Large intestine (tissue), 3 donors: Measurements from ENCODE around the gene SUPT7L. TPM values are rescaled to one million over a fixed set of nuclear protein-coding genes. Genes with fewer than 3 reads are reported as not detected.

Experiments used
- DNase-seq, 2 donors: peaks; one replicate each; pipeline versions ENCODE4 v3.0.0 to v3.0.0-alpha.2; 2013
- H3K27ac ChIP-seq: one replicate; pipeline ENCODE4 v1.5.1; 2013; ENCODE audit warnings: low read length
- H3K27me3 ChIP-seq: 2 replicates; pipeline ENCODE4 v1.6.1; 2013; ENCODE audit warnings: low read length; ENCODE audit not compliant: control insufficient read depth, insufficient read depth
- H3K36me3 ChIP-seq: 2 replicates; pipeline ENCODE4 v1.6.1; 2013; ENCODE audit warnings: low read length; ENCODE audit not compliant: control insufficient read depth, insufficient read depth
- H3K4me1 ChIP-seq: one replicate; pipeline ENCODE4 v1.6.1; 2013; ENCODE audit warnings: low read length; ENCODE audit not compliant: control insufficient read depth, insufficient read depth
- H3K4me3 ChIP-seq: one replicate; pipeline ENCODE4 v1.5.1; 2013; ENCODE audit warnings: low read length
- H3K9me3 ChIP-seq: one replicate; pipeline ENCODE4 v1.6.1; 2013; ENCODE audit warnings: mild to moderate bottlenecking, low read depth, low read length, moderate library complexity; ENCODE audit not compliant: control insufficient read depth
- WGBS: methylation state at CpG from one replicate; pipeline ENCODE4 v1.1.5; 2013; ENCODE audit warnings: low lambda C conversion rate; ENCODE audit not compliant: insufficient coverage; 5-methylcytosine and 5-hydroxymethylcytosine counted together
- polyA plus RNA-seq: library from polyadenylated mRNA; unstranded; fragments of 120-200 nt; gene quantifications from one replicate; pipeline ENCODE4 v1.2.1, GENCODE V29; 2013

SUPT7L gene
- polyA plus RNA-seq, 1 donor: 49.6 TPM

GRCh38 chr2:27624943-27625342, 38.5 kb downstream of the SUPT7L start:
- Histone ChIP-seq H3K27me3 (no peaks in the 10 kb centered on the region), H3K27ac (no peak overlapping the region), H3K4me1 (peaks cover 7% of the 10 kb centered on the region), H3K9me3 (no peaks in the 10 kb centered on the region), H3K4me3 (no peak overlapping the region), H3K36me3 (peaks cover 22% of the 10 kb centered on the region)
- DNase-seq: no peak

- no peak for DNase-seq
- H3K9me3 ChIP-seq: no peaks in the 10 kb centered on the region
- no peak overlapping the region for H3K4me3 ChIP-seq
- H3K27ac ChIP-seq: no peak overlapping the region
- no peaks in the 10 kb centered on the region for H3K27me3 ChIP-seq
- 80% methylated on average over 2 of the region's 3 CpGs for WGBS
- H3K36me3 ChIP-seq: peaks cover 32% of the 10 kb centered on the region
- H3K4me1 ChIP-seq: peaks cover 5% of the 10 kb centered on the region
These were observed 40.5 kb downstream of the SUPT7L start for GRCh38 chr2:27622921-27623384.

- 100% methylated on average over 1 of the region's 1 CpG for WGBS
- H3K9me3 ChIP-seq: no peaks in the 10 kb centered on the region
- H3K36me3 ChIP-seq: peaks cover 47% of the 10 kb centered on the region
- no peak overlapping the region for H3K27ac ChIP-seq
- H3K4me1 ChIP-seq: no peaks in the 10 kb centered on the region
- no peak for DNase-seq
- no peak overlapping the region for H3K4me3 ChIP-seq
- no peaks in the 10 kb centered on the region for H3K27me3 ChIP-seq
These were observed 41.9 kb downstream of the SUPT7L start for GRCh38 chr2:27621524-27621923.

- H3K4me1 ChIP-seq: no peaks in the 10 kb centered on the region
- DNase-seq: no peak
- H3K4me3 ChIP-seq: no peak overlapping the region
- no peaks in the 10 kb centered on the region for H3K9me3 ChIP-seq
- WGBS: no CpG with 5 or more reads among the region's 3 CpGs
- no peaks in the 10 kb centered on the region for H3K27me3 ChIP-seq
- no peak overlapping the region for H3K27ac ChIP-seq
- peaks cover 50% of the 10 kb centered on the region for H3K36me3 ChIP-seq
These were observed 48.1 kb downstream of the SUPT7L start for GRCh38 chr2:27615316-27615715.

- Histone ChIP-seq H3K4me1 (no peaks in the 10 kb centered on the region), H3K36me3 (peaks cover 52% of the 10 kb centered on the region), H3K27ac (no peak overlapping the region), H3K4me3 (no peak overlapping the region), H3K9me3 (no peaks in the 10 kb centered on the region), H3K27me3 (no peaks in the 10 kb centered on the region)
- no CpG with 5 or more reads among the region's 2 CpGs for WGBS
- DNase-seq: no peak
These were observed 49.4 kb downstream of the SUPT7L start for GRCh38 chr2:27613985-27614384.

- Histone ChIP-seq H3K27ac (no peak overlapping the region), H3K9me3 (no peaks in the 10 kb centered on the region), H3K36me3 (peaks cover 58% of the 10 kb centered on the region), H3K27me3 (no peaks in the 10 kb centered on the region), H3K4me1 (no peaks in the 10 kb centered on the region), H3K4me3 (no peak overlapping the region)
- no peak for DNase-seq
- 100% methylated on average over 1 of the region's 2 CpGs for WGBS
These were observed 56.8 kb downstream of the SUPT7L start for GRCh38 chr2:27606611-27607010.

Other genes starting within 250 kb of the SUPT7L start
- gene NRBP1, start 235.0 kb downstream of the SUPT7L start, polyA plus RNA-seq: 89.0 TPM
- gene KRTCAP3, start 221.2 kb downstream of the SUPT7L start, polyA plus RNA-seq: 55.5 TPM
- gene IFT172, start 173.9 kb downstream of the SUPT7L start, polyA plus RNA-seq: 30.7 TPM
- gene FNDC4, start 168.4 kb downstream of the SUPT7L start, polyA plus RNA-seq: 4.2 TPM
- 2.9 TPM for gene GCKR, start 166.8 kb downstream of the SUPT7L start, polyA plus RNA-seq
- gene ZNF512, start 80.6 kb downstream of the SUPT7L start, polyA plus RNA-seq: 36.7 TPM
- 5.4 TPM for gene CCDC121, start 34.6 kb downstream of the SUPT7L start, polyA plus RNA-seq
- 41.5 TPM for gene GPN1, start 34.6 kb downstream of the SUPT7L start, polyA plus RNA-seq
- gene SLC4A1AP, start 275 bp upstream of the SUPT7L start, polyA plus RNA-seq: 23.5 TPM
- gene MRPL33, start 108.1 kb upstream of the SUPT7L start, polyA plus RNA-seq: 126 TPM
- 30.4 TPM for gene RBKS, start 226.8 kb upstream of the SUPT7L start, polyA plus RNA-seq
- gene BABAM2, start 227.1 kb upstream of the SUPT7L start, polyA plus RNA-seq: 32.0 TPM